HFF-Myc (cell line): ENCODE measurements around the gene CD40.

Experiments
- DNase-seq: peaks from one replicate; pipeline ENCODE4 v3.0.0-alpha.2; 2011; ENCODE audit warnings: low read depth; ENCODE audit errors: extremely low read depth
- H3K4me3 ChIP-seq: replicated peaks from 2 replicates; pipeline ENCODE4 v1.5.1; 2011; ENCODE audit warnings: low read depth, mild to moderate bottlenecking, control low read depth, low read length
- TF ChIP-seq, protein P1 (sequence below): IDR thresholded peaks from 2 replicates; pipeline ENCODE4 v1.5.1; 2012; ENCODE audit warnings: mild to moderate bottlenecking, low read depth, low read length, control low read depth; ENCODE audit errors: missing control alignments

The CD40 gene

DNA sequence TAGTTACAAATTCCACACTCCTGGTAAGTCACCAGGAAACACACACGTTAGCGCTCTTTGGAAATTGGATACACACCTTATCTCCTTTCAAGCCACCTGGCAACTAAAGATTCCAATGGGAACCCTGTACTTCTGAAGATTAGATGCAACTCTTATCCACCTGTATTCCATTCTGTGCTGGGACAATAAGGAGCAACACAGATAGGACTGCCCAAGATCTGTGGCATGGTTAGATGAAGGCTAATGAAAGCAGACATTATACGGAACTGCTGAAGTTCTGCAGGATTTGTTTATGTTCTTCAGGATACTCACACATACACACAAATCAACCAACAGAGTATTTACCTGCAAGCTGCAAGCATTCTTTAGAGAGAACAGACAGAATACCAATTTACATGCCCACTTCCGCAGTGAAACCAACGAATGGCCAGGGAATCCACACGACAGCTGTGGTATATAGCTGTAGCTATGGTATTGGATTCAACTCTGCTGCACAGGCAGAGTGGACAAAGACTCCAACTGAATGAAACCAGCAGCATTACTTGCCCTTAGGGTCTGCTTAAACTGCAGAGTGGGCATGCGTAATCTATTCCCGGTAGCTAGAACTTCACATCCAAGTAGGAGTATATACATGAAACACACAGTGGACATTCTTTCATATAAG is 40.3 kb upstream of the CD40 start:
- no peak overlapping the region for H3K4me3 ChIP-seq
- no peak for DNase-seq
- TF ChIP-seq, protein P1, sequence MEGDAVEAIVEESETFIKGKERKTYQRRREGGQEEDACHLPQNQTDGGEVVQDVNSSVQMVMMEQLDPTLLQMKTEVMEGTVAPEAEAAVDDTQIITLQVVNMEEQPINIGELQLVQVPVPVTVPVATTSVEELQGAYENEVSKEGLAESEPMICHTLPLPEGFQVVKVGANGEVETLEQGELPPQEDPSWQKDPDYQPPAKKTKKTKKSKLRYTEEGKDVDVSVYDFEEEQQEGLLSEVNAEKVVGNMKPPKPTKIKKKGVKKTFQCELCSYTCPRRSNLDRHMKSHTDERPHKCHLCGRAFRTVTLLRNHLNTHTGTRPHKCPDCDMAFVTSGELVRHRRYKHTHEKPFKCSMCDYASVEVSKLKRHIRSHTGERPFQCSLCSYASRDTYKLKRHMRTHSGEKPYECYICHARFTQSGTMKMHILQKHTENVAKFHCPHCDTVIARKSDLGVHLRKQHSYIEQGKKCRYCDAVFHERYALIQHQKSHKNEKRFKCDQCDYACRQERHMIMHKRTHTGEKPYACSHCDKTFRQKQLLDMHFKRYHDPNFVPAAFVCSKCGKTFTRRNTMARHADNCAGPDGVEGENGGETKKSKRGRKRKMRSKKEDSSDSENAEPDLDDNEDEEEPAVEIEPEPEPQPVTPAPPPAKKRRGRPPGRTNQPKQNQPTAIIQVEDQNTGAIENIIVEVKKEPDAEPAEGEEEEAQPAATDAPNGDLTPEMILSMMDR = no peak

DNA sequence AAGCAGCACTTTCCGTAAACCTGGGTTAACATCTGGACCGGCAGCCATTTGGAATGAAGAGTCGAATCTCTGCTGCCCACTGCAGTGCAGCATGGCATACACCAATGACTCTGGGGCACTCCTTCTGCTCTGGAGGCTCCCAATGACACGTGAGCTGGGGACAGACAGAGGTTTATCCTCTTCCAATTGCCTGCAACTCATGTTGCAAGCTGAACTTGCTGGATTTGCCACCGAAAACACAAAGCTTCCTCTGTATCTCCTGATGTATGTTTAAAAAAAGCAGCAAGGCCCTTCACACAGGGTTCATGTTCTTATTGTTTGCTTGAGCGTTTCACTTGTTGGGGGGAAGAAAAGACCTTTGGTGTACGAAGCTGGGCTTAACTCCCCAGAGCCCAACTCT is 39.2 kb upstream of the CD40 start:
- TF ChIP-seq, protein P1 = no peak
- no peak overlapping the region for H3K4me3 ChIP-seq
- no peak for DNase-seq

DNA sequence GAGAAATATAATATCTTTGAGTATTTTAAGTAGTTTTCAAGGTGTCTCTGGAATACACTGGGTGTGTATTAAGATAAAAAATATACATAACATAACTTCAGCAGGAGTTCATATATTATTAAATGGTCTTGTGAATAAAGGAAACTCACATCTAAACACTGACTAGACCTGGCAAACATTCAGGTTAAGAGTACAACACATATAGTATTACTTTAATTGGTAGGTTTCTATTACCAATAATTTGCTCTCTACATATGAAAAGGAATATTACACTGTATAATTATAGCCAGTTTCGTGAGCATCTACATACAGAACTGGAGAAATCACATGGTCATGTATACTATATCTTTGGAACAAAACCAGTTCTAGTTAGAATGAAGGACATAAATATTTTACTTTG is 37.0 kb upstream of the CD40 start:
- TF ChIP-seq, protein P1 = no peak
- no peak for DNase-seq
- H3K4me3 ChIP-seq = no peak overlapping the region

DNA sequence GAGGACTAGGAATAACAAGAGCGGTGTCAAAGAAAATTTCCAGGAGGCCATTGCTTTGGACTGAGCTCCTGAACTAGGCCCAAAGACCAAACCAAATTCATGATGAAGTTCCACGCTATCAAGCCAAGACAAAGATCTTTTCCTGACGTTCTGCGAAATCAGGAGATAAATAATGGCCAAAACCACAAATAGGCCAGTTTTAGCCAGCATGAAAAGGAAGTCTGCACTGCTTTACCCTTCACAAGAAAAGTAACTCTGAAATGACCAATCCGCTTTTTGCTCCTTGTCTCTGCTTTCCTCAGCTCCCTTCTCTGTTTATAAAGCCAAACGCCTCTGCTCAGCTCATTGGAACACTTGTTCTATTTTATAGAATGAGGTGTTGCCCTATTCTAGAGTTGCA is 35.0 kb upstream of the CD40 start:
- TF ChIP-seq, protein P1 = no peak
- H3K4me3 ChIP-seq = no peak overlapping the region
- no peak for DNase-seq

DNA sequence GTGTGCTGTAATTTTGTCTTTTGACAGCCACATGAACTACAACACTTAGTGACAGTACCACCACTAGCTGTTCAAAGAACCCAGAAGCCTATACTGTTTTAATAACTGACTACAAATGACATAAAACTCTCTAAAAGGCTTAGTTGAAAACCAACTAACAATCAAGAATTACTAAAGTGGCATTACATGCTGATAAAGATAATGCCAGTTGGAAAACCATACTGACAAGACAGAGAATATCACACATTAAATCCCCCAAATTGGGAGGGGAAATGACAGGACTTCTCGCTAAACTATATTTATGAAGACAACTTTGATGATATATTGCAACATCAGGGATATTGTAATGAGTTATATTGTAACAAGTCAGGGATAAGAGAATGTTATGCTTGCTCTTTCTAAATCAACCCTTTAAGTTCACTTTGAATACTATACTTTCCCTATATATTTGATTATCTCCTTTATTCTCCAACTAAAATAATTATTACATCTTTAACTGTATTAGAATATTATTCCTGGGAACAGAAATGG is 34.5 kb upstream of the CD40 start:
- TF ChIP-seq, protein P1 = no peak
- no peak for DNase-seq

DNA sequence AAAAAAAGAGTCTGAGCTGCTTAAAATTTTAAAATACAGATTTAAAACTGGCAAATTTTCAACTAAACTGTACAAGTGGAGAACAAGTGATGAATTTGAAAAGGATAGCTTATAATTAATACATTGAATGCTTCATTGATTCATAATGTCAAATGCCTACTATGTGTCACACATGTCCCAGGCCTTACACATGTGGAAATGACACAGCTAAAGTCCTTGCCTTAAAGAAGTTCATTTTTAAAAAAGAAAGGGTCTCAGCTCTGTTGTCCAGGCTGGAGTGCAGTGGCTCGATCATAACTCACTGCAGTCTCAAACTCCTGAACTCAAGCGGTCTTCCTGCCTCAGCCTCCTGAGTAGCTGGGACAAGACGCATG is 33.3 kb upstream of the CD40 start:
- H3K4me3 ChIP-seq = no peak overlapping the region
- TF ChIP-seq, protein P1 = no peak
- DNase-seq = no peak

More for the DNA sequence above, 34.5 kb upstream of the CD40 start:
- no peak overlapping the region for H3K4me3 ChIP-seq
